ENCODE results near the gene PMEL.
"Not testable (repeated sequence)": the region's sequence is repeated elsewhere in the genome, so short reads cannot be mapped to it uniquely, and the experiment has no call there.

PMEL gene

DNA sequence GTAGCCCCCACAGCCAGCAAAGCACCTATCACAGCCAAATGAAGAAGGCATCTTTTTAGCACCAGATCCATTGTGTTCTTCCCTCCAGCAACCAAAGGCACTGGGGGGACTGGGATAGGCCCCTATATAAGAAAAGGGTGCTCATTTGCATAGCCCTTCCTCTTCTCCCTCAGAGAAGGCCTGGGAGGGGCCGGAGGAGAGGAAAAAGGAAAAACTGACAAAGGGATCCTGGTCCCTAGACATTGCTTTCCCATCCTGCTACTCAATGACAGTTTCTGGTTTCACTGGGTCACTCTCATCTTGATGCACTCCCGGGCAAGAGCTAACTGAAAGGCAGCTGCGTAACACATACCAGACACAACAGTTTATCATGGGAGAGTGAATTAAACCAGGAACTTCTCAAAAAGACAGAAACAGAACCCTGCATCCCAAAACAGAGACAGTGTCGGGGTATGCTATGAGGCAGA, at the start of gene PMEL:
PMEL (minus strand) TSS at position 102 of the 467 bp plus-strand sequence; CDS start at position 71, 31 bp downstream.
- DNase-seq (ENCODE audit: low read depth), result no peak

DNA sequence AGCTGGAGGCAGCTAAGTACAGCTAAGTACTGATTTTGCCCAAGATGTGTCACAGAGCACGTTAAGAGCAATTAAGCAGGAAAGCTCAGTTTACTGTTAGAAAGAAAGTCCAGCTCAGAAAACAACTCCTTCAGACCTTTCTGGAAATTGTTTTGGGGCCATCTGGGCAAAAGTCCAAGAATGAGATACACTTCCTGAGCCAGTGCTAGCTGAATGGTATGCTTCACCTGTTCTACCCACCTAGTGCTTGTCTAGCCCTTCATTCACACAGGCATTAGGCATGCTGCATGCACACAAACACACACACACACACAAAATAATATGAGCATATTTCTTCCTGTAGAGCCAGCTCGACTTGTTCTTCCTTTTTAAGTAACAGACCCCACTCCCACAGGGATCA, 48.4 kb upstream of the PMEL start:
- DNase-seq (ENCODE audit: low read depth), result no peak

DNA sequence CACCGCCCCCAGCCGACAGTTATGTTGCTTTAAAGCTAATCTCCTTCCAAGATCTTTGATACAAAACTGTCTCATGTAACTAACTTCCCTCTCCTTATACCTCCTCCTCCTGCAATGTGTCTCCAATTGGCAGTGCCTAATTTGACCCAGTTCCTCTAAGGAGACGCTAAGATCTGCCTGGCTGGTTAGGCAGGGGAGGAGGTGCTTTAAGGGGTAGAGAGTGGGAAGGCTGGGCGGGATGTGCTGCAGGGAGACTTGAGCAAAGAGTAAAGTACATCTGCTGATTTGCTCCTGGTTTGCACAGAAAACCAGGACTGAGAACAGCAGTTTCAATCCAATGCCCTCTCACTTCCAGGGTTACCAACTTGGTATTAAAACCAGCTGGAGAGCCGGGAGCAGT, 47.6 kb upstream of the PMEL start:
- DNase-seq (ENCODE audit: low read depth), result no peak

DNA sequence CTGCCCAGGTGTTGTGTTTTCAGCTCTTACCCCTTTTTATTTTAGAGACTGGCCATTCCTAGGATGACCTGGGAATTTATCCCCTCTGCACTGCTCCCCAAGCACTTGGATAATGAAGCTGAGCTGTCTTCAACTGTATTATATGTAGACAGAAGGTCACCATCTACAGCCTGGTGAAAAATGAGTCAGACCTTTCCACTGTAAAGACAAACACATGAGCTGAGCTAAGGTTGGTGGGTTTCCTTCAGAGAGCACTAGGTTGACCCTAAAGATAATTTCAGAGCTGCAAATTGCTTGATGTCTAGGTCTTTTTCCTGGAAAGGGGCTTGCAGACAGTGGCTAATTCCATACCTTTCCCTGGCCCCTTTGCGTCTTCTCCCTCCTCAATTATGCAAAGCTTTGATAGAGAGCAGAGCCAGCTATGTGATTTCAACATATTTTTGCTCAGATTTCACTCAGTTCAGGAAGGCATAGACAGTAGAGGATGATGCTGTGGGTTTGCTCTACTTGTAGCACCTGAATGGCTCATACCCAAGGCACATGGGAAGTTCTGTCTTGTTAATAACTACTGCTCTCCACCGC, 45.8 kb upstream of the PMEL start:
- DNase-seq (ENCODE audit: low read depth), result no peak

DNA sequence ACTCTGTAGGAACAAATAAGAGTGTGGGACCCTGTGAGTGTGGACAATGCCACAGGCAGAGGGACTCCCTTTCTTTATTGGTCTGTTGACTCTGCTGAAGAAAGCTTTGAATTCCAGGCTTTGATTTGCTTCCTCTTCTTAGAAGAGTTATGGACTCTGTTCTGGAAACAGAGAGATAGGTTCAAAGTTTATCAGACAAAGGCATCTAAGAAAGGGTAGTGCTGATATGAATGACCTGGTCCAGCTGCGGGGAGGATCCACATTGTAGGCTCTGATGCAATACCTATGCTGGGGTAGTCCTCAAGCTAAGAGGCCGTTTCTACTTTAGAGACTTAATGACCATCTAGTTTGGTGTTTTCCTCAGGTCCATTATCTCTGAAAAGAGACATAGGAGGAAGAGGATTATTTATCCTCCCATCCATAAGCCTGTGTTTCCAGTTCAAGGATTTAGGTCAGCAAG, 44.3 kb upstream of the PMEL start:
- no peak for DNase-seq (ENCODE audit: low read depth)

DNA sequence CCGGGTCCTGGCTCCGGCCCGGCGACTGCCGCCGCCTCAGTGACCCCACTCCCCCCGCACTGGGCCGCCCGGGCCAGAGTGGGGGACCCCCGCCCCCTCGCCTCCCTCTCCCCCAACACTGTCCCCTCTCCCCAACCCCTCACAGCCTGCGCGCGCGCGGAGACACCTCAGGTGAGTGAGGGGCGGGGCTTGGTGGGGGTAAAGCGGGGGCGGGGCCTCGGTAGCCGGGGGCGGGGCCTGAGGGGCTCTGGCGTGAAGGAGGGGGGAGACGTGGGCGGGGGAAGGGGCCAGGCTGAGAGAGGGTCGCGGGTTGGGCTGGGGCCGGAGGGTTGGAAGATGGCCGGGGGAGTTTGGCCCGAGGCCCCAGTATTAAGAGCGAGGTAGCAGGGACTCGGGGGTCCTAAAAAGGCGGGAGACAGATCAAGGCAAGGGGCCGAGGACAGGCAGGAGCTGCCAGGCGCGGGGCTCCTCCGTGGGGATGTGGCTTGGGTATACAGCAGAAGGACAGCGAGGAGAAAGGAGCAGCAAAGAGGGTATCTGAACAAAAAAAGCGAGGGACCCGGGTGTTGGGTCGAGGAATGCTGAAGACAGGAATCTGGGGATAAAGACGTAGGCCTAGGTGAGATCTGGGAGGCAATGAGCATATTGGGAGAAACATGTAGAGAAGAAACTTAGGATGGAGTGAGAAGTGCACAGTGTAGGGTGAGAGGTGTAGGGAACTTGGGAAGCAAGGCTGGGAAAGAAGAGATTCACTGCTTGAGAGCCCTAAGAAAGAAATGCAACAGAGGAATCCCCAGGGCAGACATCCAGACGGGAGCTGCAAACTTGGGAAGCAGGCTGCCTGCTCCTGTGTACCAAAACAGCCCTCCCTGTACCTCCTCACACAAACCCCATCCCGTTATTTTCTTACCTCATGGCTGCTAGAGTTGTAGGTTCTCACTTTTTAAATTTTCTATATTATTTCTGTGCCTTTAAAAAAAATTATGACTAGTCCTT, 42.0 kb upstream of the PMEL start:
- no peak for DNase-seq (ENCODE audit: low read depth)

DNA sequence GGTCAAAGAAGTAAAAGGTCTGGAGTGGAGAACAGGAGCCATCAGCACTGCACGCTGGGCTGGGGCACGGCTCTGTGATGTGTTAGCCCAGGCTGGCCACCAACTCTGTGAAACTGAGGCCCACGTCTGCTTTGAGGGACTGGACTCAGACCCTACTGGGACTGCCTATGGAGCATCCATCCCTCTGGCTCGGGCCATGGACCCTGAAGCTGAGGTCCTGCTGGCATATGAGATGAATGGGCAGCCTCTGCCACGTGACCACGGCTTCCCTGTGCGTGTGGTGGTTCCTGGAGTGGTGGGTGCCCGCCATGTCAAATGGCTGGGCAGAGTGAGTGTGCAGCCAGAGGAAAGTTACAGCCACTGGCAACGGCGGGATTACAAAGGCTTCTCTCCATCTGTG, 38.4 kb upstream of the PMEL start:
- DNase-seq (ENCODE audit: low read depth), result no peak

DNA sequence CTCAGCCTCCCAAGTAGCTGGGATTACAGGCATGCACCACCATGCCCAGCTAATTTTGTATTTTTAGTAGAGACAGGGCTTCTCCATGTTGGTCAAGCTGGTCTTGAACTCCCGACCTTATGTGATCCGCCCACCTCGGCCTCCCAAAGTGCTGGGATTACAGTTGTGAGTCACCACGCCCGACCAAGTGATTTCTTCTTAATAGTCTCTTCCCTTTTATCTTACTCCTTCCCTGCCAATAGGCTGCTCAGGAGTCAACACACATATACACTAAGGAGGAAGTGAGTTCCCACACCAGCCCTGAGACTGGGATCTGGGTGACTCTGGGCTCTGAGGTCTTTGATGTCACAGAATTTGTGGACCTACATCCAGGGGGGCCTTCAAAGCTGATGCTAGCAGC, 37.5 kb upstream of the PMEL start:
- DNase-seq (ENCODE audit: low read depth), result not testable (repeated sequence)

DNA sequence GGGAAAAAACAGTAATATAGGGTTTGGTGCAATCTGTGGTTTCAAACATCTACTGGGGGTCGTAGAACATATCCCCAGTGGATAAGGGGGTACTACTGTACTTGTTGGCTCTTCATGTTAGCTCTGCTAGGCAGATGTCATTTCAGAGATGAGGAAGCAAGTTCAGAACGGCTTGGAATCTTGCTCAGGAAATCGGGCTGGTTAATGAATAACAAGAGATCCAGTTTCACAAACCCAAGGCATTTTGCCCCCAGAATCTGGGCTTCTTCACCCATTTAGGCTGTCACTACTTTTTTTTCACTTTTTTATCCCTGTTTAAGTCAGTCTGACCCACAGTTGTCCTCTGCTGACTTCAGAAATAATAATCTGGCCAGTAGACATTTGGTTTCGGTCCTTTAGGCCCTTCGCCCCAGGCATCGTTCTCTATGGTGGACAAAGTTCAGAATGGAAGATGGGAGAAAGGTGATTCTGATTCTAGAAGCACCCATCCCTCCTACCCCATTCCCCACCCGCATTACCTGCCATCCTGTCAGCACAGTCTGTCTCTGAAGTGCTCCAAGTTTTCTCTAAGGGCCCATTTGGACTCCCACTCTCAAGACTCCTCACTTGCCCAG, 35.8 kb upstream of the PMEL start:
- DNase-seq (ENCODE audit: low read depth), result no peak

DNA sequence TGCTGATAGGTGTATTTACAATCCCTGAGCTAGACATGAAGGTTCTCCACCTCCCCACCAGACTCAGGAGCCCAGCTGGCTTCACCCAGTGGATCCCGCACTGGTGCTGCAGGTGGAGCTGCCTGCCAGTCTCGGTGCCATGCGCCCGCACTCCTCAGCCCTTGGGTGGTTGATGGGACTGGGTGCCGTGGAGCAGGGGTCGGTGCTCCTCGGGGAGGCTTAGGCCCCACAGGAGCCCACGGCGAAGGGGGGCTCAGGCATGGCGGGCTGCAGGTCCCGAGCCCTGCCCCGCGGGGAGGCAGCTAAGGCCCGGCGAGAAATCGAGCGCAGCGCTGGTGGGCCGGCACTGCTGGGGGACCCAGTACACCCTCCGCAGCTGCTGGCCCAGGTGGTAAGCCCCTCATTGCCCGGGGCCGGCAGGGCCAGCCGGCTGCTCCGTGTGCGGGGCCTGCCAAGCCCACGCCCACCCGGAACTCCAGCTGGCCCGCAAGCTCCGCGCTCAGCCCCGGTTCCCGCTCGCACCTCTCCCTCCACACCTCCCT, 34.2 kb upstream of the PMEL start:
- not testable (repeated sequence) for DNase-seq (ENCODE audit: low read depth)

DNA sequence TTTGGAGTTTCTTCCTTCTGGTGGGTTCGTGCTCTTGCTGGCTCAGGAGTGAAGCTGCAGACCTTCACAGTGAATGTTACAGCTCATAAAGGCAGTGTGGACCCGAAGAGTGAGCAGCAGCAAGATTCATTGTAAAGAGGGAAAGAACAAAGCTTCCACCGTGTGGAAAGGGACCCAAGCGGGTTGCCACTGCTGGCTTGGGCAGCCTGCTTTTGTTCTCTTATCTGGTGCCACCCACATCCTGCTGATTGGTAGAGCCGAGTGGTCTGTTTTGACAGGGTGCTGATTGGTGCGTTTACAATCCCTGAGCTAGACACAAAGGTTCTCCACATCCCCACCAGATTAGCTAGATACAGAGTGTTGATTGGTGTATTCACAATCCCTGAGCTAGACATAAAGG, 33.7 kb upstream of the PMEL start:
- DNase-seq (ENCODE audit: low read depth), result not testable (repeated sequence)

DNA sequence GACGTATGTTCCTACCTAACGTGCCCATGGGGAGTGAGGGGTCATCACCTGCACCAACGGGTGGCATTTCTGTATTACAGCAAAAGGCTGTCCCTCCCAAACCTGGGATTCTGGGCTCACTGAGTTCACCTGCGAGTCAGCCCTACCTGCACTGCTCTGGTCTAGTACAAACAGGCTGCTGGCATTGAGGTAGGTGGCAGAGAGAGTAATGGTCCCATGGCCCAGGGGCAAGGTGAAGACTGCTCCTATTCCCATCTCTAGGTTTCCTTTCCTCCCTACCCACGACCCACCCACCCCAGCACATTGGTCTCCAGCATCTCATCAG, 31.7 kb upstream of the PMEL start:
- no peak for DNase-seq (ENCODE audit: low read depth)

DNA sequence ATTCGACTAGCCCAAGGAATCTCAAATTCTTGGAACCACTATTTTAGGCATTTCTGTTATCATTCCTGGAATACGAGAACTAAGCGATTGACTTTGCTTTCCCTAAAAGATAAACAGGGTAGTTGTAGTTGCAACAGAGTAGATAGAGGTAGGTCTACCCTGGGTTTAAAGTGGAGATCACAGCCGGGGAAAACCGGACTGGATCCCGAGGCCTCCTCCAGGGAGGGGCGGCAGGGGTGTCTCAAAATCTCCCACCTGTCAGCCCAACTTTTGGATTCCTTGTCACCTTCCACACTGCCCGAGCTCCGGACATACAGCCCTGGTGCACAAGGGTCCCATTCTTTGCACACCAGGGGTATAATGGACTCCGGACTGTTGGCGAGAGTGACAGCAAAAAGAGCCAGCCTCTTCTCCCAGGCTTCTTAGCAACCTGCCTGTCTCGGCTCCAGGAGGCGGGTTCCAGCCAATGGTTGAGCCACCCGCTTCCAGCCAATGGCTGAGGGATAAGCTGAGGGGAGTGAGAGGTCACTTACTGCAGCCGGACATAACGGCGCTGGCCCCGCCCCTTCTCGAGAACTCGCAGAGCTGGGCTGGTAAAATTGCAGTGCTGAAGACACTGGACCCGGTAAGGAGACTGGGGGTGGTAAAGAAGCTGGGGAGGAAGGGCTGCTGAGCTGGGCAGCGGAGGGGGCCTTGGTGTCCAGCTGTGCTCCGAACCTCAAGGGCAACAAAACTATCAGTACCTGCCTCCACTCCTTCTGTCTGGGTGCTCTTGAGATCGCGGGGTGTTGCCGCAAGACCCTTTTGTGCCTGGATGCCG, 31.1 kb upstream of the PMEL start, which contains the start of gene SUOX:
SUOX (plus strand) TSS at position 562 of the 820 bp plus-strand sequence. CDS start 4,946 bp downstream, outside the sequence.
- DNase-seq (ENCODE audit: low read depth), result peak; percentile 97

DNA sequence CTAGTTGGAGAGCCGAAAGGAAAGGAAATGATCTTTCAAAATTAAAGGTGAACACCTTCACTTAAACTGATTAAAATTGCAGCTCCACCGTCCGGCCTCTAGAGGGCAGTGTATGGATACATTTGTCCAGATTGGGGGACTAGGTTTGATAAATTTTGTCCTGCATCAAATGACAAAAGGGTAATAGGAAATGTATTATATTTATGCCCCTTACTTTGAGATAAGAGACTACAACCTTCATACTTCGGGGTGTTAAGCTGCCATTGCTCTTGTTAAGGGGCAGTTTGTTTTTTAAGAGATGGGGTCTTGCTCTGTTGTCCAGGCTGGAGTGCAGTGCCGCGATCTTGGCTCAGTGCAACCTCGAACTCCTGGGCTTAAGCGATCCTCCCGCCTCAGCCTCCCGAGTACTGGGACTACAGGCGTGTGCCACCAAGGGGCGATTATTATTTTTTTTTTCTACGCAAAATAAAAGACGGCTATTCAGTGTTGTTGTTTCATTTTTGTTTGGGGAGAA, 30.4 kb upstream of the PMEL start:
- DNase-seq (ENCODE audit: low read depth), result no peak

DNA sequence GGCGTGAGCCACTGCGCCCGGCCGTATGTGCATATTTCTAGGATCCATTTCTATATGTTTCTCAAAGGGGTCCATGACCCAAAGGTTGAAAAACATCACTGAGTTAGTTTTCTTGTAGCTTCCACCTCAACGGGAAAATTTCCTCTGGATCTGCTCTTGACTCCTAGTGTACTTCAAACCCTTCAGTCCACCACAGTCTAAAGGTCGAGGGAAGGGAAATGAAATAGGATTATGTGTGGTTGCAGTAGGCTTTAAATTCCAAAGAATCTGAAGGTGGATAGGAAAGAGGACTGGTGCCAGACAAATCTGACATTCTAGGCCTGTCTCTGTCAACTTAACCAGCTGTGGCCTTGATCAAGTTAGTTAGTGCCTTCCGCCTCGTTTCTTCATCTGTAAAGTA, 29.5 kb upstream of the PMEL start:
- DNase-seq (ENCODE audit: low read depth), result no peak

DNA sequence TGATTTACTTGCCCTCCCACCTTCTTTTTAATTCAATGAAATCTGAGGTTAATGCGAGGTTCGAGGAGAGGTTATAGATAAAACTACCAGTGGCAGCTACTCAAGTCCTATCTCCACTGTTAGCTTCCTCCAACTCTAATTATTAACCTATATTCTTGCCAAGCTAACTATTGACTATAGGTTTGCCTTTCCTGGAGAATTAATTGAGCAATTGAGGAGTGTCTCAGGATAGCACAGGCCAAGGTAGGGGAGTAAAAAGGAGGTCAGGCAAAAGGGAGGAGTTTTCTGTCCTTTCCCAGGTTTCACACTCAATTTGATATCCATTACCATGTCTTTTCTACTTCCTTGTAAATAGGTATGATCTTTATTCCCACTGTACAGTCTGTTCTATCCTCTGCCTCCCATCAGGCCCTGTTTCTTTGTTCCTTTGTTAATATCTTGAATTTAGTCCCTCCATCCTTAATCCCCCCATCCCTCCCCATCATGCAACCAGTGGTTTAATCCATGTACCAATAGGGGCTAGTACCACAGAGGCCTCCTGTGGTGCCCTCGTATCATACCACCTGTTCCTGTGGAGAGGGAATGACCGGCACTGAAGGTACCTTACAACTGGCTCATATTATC, 27.5 kb upstream of the PMEL start:
- DNase-seq (ENCODE audit: low read depth), result no peak

DNA sequence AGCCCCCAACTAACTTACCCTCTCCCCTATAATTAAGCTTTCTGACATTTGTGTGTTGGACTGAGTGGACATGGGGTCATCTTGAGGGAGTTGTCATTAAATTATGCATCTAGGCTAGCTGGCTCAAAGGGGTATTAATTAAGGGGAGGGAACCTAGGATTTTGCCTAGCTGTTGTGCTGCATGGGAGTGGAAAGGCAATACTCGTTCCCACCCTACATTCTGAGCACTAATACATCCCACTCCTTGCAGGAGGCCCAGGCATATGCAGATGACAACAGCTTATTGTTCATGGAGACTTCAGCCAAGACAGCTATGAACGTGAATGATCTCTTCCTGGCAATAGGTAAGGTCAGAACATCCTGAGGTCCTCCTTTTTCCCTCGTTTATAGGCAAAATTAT, 25.3 kb upstream of the PMEL start:
- DNase-seq (ENCODE audit: low read depth), result no peak

DNA sequence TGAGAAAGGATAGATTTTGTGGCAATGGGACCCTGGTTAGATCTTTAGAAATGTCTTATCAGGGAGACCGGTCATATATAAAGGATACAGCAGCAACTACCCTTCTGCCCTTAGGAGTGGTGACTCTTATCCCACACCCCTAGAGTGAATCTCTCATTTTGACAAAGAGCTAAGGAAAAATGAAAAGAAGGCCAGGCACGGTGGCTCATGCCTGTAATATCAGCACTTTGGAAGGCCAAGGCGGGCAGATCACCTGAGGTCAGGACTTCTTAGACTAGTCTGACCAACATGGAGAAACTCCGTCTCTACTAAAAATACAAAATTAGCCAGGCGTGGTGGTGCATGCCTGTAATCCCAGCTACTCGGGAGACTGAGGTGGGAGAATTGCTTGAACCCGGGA, 20.1 kb upstream of the PMEL start:
- not testable (repeated sequence) for DNase-seq (ENCODE audit: low read depth)

DNA sequence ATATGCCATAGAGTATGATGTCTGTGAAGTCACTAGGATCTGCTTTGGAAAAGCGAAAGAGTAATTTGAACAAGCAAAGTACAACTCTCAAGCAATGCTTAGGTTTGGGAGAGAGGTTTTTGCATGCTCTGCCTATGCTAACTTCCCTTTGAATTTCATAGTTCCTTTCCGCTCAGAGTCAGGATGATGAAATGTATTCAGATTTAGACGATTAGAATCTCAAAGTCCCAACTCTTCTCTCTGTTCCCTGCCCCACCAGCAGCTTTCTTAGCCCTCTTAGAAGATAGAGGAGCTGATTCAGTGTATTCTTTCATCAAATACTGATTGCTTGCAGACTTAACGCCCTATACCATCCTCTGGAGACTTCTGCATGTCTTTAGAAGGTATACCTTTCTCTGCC, 19.5 kb upstream of the PMEL start:
- no peak for DNase-seq (ENCODE audit: low read depth)

DNA sequence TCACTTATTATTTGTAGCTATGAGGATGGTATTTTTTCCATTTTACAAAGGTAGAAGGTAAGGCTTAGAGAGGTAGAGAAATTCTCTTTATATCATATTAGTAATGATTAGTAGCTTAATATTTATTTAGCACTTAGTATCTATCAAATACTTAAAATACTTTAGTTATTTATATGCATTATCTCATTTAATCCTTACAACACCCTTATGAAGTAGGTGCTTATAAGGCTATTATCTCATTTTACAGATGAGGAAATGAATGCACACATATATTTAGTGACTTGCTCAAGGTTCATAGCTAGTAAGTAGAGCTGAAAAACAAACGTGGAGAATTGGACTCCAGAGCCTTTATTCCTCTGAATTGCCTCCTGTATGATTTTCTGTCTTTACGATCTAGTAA, 19.0 kb upstream of the PMEL start:
- no peak for DNase-seq (ENCODE audit: low read depth)

Measured in stromal cell of bone marrow (primary cell).